ENCODE results near the gene C16orf95. TPM values are rescaled to one million over a fixed set of nuclear protein-coding genes. Genes with fewer than 3 reads are reported as not detected.
A peak's percentile ranks its signal among the peaks of the same experiment; 100 is the strongest.

Gene C16orf95
- total RNA-seq, 3 donors from 2014 or later: 2.5 to 4.2 (median 3.0) TPM

DNA sequence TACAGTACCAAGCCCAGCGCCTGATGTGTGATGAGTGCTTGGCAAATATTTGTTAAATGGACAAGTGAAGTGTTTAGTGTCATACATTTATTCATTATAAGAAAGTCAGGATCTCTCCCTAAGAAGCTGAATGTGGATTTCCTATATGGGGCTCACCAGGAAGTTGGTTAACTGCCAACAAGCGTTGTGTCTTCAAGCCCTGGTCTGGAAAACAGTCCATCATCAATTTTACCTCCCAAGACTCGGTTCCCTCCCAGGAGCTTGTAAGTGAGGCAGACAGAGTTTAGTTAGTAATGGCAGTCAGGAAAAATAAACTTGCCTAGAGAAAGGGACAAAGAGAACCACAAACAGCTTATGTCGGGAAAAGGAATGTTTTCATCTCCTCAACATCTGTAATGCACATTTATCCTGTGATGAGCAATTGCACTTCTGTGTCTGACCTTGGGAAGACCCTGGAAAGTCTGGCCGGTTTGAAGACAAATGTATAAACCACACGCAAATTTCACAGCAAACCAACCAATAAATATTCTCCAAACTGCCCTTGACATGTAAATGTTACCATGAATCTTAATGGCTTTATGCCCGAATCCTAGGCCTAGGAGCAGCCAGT, 28.3 kb downstream of the C16orf95 start:
- DNase-seq (no peak), ATAC-seq (no peak)
- TF ChIP-seq, protein P1, sequence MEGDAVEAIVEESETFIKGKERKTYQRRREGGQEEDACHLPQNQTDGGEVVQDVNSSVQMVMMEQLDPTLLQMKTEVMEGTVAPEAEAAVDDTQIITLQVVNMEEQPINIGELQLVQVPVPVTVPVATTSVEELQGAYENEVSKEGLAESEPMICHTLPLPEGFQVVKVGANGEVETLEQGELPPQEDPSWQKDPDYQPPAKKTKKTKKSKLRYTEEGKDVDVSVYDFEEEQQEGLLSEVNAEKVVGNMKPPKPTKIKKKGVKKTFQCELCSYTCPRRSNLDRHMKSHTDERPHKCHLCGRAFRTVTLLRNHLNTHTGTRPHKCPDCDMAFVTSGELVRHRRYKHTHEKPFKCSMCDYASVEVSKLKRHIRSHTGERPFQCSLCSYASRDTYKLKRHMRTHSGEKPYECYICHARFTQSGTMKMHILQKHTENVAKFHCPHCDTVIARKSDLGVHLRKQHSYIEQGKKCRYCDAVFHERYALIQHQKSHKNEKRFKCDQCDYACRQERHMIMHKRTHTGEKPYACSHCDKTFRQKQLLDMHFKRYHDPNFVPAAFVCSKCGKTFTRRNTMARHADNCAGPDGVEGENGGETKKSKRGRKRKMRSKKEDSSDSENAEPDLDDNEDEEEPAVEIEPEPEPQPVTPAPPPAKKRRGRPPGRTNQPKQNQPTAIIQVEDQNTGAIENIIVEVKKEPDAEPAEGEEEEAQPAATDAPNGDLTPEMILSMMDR (IDR thresholded peaks at IDR 0.05): no peak
- intact Hi-C loops (cut with DNase I, micrococcal nuclease): no loop called here
- no peaks in the 10 kb centered on the region for H3K36me3 ChIP-seq (ENCODE audit: low read depth)
- H3K4me1 ChIP-seq (ENCODE audit: low read depth): no peaks in the 10 kb centered on the region
- H3K9me3 ChIP-seq: no peaks in the 10 kb centered on the region
- no peak overlapping the region for H3K4me3 ChIP-seq

GRCh38 chr16:87286839-87287626, 30.2 kb downstream of the C16orf95 start:
- Histone ChIP-seq H3K4me3 (no peak overlapping the region), H3K4me1 (ENCODE audit: low read depth) (no peaks in the 10 kb centered on the region), H3K9me3 (no peaks in the 10 kb centered on the region), H3K36me3 (ENCODE audit: low read depth) (no peaks in the 10 kb centered on the region)
- intact Hi-C loops (cut with DNase I, micrococcal nuclease): no loop called here
- TF ChIP-seq, protein P1 (IDR thresholded peaks at IDR 0.05): no peak
- DNase-seq: no peak
- no peak for ATAC-seq

- TF ChIP-seq, protein P1 (IDR thresholded peaks at IDR 0.05): no peak
- intact Hi-C loops (cut with DNase I, micrococcal nuclease): no loop called here
- no peaks in the 10 kb centered on the region for H3K4me1 ChIP-seq (ENCODE audit: low read depth)
- DNase-seq: no peak
- H3K36me3 ChIP-seq (ENCODE audit: low read depth): no peaks in the 10 kb centered on the region
- no peak for ATAC-seq
- no peaks in the 10 kb centered on the region for H3K9me3 ChIP-seq
- H3K4me3 ChIP-seq: no peak overlapping the region
Measured at GRCh38 chr16:87284183-87284582, 33.0 kb downstream of the C16orf95 start.

DNA sequence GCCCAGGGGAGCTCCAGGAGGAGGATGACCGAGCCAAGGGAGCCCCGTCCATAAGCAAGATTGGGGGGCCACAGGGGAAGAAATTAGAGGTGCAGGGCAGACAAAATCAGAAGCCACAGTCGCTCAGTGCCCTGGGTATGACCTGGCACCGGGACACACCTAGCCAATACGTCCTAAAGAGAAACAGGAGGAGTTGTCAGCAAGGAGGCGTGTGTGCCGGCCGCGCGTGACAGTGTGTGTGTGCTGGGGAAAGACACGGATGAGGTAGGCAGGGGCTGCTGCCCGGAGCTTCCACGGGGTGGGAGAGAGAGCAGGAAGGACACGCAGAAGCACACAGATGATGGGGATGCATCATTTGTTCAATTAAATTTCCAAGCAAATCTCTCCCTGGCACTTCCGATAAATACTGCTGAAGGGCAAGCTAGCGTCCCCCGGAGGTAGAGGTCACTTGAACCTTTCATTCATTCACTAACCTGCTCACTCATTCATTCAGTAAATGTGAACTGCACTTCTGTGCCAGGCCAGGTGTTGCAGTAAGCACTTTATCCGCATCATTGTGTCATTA, 38.0 kb downstream of the C16orf95 start:
- H3K36me3 ChIP-seq (ENCODE audit: low read depth): no peaks in the 10 kb centered on the region
- H3K9me3 ChIP-seq: no peaks in the 10 kb centered on the region
- no peak for DNase-seq
- TF ChIP-seq, protein P1 (IDR thresholded peaks at IDR 0.05): no peak
- no peak overlapping the region for H3K4me3 ChIP-seq
- peaks cover 7% of the 10 kb centered on the region for H3K4me1 ChIP-seq (ENCODE audit: low read depth)
- intact Hi-C loops (cut with DNase I, micrococcal nuclease): loop anchor here in 1 of 2 donors (5.0 kb wide), 1 partner anchor 77 kb away; no protein-coding TSS in a partner anchor
- peak; percentile 14 for ATAC-seq

- H3K9me3 ChIP-seq: no peaks in the 10 kb centered on the region
- TF ChIP-seq, protein P1 (IDR thresholded peaks at IDR 0.05): peak; percentile 69
- H3K36me3 ChIP-seq (ENCODE audit: low read depth): no peaks in the 10 kb centered on the region
- ATAC-seq (peak; percentile 96), DNase-seq (peak; percentile 72 to 82 (median 81))
- intact Hi-C loops (cut with DNase I, micrococcal nuclease): loop anchor here in 1 of 2 donors (5.0 kb wide), 1 partner anchor 76 kb away; no protein-coding TSS in a partner anchor
- H3K4me3 ChIP-seq: no peak overlapping the region
- peaks cover 7% of the 10 kb centered on the region for H3K4me1 ChIP-seq (ENCODE audit: low read depth)
Measured at GRCh38 chr16:87278191-87279093, 38.8 kb downstream of the C16orf95 start.
